Muscle of leg (tissue), 16 donors: ENCODE results near the gene TUBB4B. TPM values are rescaled to one million over a fixed set of nuclear protein-coding genes. Genes with fewer than 3 reads are reported as not detected.

Experiments used
- DNase-seq: peaks from one replicate; pipeline ENCODE4 v3.0.0; 2013
- H3K27ac ChIP-seq: one replicate; pipeline ENCODE4 v1.5.1; 2013; ENCODE audit warnings: mild to moderate bottlenecking, low read length, control low read depth
- H3K27me3 ChIP-seq: one replicate; pipeline ENCODE4 v1.6.1; 2013; ENCODE audit warnings: low read length; ENCODE audit not compliant: control insufficient read depth, insufficient read depth
- H3K36me3 ChIP-seq: one replicate; pipeline ENCODE4 v1.6.1; 2013; ENCODE audit warnings: low read length; ENCODE audit not compliant: control insufficient read depth, insufficient read depth
- H3K4me1 ChIP-seq: one replicate; pipeline ENCODE4 v1.6.1; 2013; ENCODE audit warnings: low read length; ENCODE audit not compliant: control insufficient read depth, insufficient read depth
- H3K4me3 ChIP-seq: one replicate; pipeline ENCODE4 v1.5.1; 2013; ENCODE audit warnings: low read length, control low read depth
- H3K9me3 ChIP-seq: replicated peaks from 2 replicates; pipeline ENCODE4 v1.6.1; 2013; ENCODE audit warnings: low read depth, low read length; ENCODE audit not compliant: control insufficient read depth
- WGBS: methylation state at CpG from one replicate; pipeline ENCODE4 v1.1.5; 2013; ENCODE audit warnings: missing lambda C conversion rate; ENCODE audit not compliant: insufficient coverage; 5-methylcytosine and 5-hydroxymethylcytosine counted together
- long read RNA-seq, 11 donors: transcript quantifications; one replicate each; lab custom pipeline, GENCODE V29; 2026
- polyA plus RNA-seq, 8 donors: library from polyadenylated mRNA; unstranded; fragments of 120-200 nt; gene quantifications; one replicate each; pipeline versions ENCODE4 v1.2.1 to v1.2.3, GENCODE V29; 2013; ENCODE audit warnings: inconsistent platforms in 1 of 8, low replicate concordance in 1 of 8; ENCODE audit not compliant: insufficient read length in 8 of 8, insufficient read depth in 1 of 8
- total RNA-seq: library from RNA; stranded (reverse); fragments of 120-200 nt; gene quantifications from one replicate; pipeline ENCODE4 v1.2.4, GENCODE V29; 2013

The TUBB4B gene
- total RNA-seq (97.1 TPM), polyA plus RNA-seq (100 to 1,000 TPM; 200 to 222 (median 217) TPM)
- long read RNA-seq, donor 1, transcript TUBB4B-201 (4 exons, 1,637 nt) = major isoform, 51 of 51 reads
- long read RNA-seq, donor 1, partial matches to known transcripts = 0 of 51 reads
- long read RNA-seq, donor 1, other reads (novel, unspliced or antisense) = 0 of 51 reads
- long read RNA-seq, donor 2, transcript TUBB4B-201 (4 exons, 1,637 nt) = major isoform, 8 of 8 reads
- long read RNA-seq, donor 2, partial matches to known transcripts = 0 of 8 reads
- long read RNA-seq, donor 2, other reads (novel, unspliced or antisense) = 0 of 8 reads
- long read RNA-seq, donor 3, transcript TUBB4B-201 (4 exons, 1,637 nt) = major isoform, 53 of 58 reads
- long read RNA-seq, donor 3, partial matches to known transcripts = 5 of 58 reads
- long read RNA-seq, donor 3, other reads (novel, unspliced or antisense) = 0 of 58 reads
- long read RNA-seq, donor 4, transcript TUBB4B-201 (4 exons, 1,637 nt) = major isoform, 54 of 57 reads
- long read RNA-seq, donor 4, partial matches to known transcripts = 0 of 57 reads
- long read RNA-seq, donor 4, other reads (novel, unspliced or antisense) = 0 of 57 reads
- long read RNA-seq, donor 5, transcript TUBB4B-201 (4 exons, 1,637 nt) = major isoform, 231 of 326 reads
- long read RNA-seq, donor 5, partial matches to known transcripts = 91 of 326 reads
- long read RNA-seq, donor 5, other reads (novel, unspliced or antisense) = 0 of 326 reads
- long read RNA-seq, donor 6, transcript TUBB4B-201 (4 exons, 1,637 nt) = major isoform, 225 of 240 reads
- long read RNA-seq, donor 6, partial matches to known transcripts = 11 of 240 reads
- long read RNA-seq, donor 6, other reads (novel, unspliced or antisense) = 0 of 240 reads
- long read RNA-seq, donor 7, transcript TUBB4B-201 (4 exons, 1,637 nt) = major isoform, 136 of 312 reads
- long read RNA-seq, donor 7, partial matches to known transcripts = 172 of 312 reads
- long read RNA-seq, donor 7, other reads (novel, unspliced or antisense) = 0 of 312 reads
- long read RNA-seq, donor 8, transcript TUBB4B-201 (4 exons, 1,637 nt) = major isoform, 31 of 32 reads
- long read RNA-seq, donor 8, partial matches to known transcripts = 0 of 32 reads
- long read RNA-seq, donor 8, other reads (novel, unspliced or antisense) = 0 of 32 reads
- long read RNA-seq, donor 9, transcript TUBB4B-201 (4 exons, 1,637 nt) = major isoform, 75 of 77 reads
- long read RNA-seq, donor 9, partial matches to known transcripts = 0 of 77 reads
- long read RNA-seq, donor 9, other reads (novel, unspliced or antisense) = 0 of 77 reads
- long read RNA-seq, donor 10, transcript TUBB4B-201 (4 exons, 1,637 nt) = major isoform, 90 of 90 reads
- long read RNA-seq, donor 10, partial matches to known transcripts = 0 of 90 reads
- long read RNA-seq, donor 10, other reads (novel, unspliced or antisense) = 0 of 90 reads
- long read RNA-seq, donor 11, transcript TUBB4B-201 (4 exons, 1,637 nt) = major isoform, 81 of 169 reads
- long read RNA-seq, donor 11, partial matches to known transcripts = 87 of 169 reads
- long read RNA-seq, donor 11, other reads (novel, unspliced or antisense) = 0 of 169 reads

DNA sequence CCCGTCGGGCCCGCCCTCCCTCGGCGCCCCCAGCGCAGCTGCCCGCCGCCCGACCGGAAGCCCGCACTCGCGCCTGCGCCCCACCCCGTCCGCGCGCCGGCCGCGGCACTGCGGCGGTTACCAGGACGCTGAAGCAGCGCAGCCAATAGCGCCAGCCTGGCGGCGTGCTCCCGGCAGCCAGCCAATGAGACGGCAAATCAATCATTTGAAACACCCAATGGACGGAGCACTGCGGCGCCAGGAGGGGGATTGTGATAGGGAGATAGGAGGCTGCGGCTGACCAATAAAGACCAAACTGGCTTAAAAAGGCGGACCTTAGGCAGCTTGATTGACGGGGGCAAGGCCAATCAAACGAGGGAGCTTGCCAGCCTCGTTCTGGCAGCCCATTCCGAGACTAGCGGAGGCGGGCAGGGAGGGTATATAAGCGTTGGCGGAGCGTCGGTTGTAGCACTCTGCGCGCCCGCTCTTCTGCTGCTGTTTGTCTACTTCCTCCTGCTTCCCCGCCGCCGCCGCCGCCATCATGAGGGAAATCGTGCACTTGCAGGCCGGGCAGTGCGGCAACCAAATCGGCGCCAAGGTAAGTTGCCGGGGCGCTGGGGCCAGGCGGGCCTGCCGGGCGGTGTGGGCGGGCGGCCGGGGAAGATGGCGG, at the start of gene TUBB4B:
Gene TUBB4B (plus strand): TSS at position 447 of the 649 bp plus-strand sequence. CDS start 74 bp downstream, at position 521.
- 0% methylated on average over 63 of the region's 67 CpGs for WGBS
- H3K9me3 ChIP-seq = no peaks in the 10 kb centered on the region
- H3K36me3 ChIP-seq = peaks cover 25% of the 10 kb centered on the region
- peaks cover 72% of the 10 kb centered on the region for H3K4me1 ChIP-seq
- H3K27ac ChIP-seq = peak within 1 kb of the TSS; percentile 98
- H3K4me3 ChIP-seq = peak within 1 kb of the TSS; percentile 72
- H3K27me3 ChIP-seq = no peaks in the 10 kb centered on the region
- DNase-seq = peak; percentile 100

- Histone ChIP-seq H3K4me3 (no peak overlapping the region), H3K9me3 (no peaks in the 10 kb centered on the region), H3K27me3 (no peaks in the 10 kb centered on the region), H3K4me1 (peaks cover 49% of the 10 kb centered on the region), H3K36me3 (peaks cover 37% of the 10 kb centered on the region), H3K27ac (no peak overlapping the region)
- WGBS = 71% methylated on average over 10 of the region's 22 CpGs
- no peak for DNase-seq
Measured at GRCh38 chr9:137191691-137192447, 49.2 kb upstream of the TUBB4B start.

DNA sequence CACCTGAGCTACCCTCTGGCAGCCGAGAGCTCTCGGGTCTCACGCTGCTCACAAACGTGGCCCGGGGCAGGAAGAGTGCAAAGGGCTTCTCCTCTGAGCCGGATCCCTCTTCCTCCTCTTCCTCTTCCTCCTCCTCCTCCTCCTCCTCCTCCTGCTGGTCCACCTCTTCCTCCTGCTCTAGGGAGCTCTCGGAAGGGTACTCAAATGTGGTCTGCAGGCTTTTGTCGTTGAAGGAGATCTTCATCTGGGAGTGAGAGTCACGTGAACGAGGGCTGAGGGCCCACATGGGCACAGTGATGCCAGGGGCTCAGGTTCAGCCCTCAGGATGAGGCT, 48.7 kb upstream of the TUBB4B start:
- peaks cover 46% of the 10 kb centered on the region for H3K4me1 ChIP-seq

DNA sequence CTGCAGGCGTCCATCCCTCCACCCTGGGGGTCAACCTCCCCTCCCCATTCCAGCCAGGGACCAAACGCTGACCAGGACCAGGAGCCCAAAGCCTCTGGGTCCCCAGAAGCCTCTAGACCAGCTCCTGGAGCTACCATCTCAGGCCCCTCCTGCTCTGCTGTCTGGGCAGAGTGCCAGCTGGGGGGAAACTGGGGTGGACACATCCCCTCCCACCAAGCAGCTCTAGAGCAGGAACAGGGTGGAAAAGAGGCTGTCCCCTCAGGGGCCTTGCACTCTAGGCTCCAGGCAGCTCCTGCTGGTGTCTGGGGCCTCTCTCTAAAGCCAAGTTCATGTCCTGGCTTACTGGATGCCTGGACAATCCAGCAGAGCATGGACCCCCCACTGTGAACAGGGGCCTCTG, 48.2 kb upstream of the TUBB4B start:
- Histone ChIP-seq H3K27ac (no peak overlapping the region), H3K36me3 (peaks cover 33% of the 10 kb centered on the region), H3K4me1 (peaks cover 46% of the 10 kb centered on the region), H3K9me3 (no peaks in the 10 kb centered on the region), H3K4me3 (no peak overlapping the region), H3K27me3 (no peaks in the 10 kb centered on the region)
- WGBS = no CpG with 5 or more reads among the region's 2 CpGs
- no peak for DNase-seq

More for the DNA sequence above, 48.7 kb upstream of the TUBB4B start:
- 83% methylated on average over 6 of the region's 10 CpGs for WGBS
- Histone ChIP-seq H3K27ac (no peak overlapping the region), H3K9me3 (no peaks in the 10 kb centered on the region), H3K36me3 (peaks cover 33% of the 10 kb centered on the region), H3K4me3 (no peak overlapping the region), H3K27me3 (no peaks in the 10 kb centered on the region)
- DNase-seq = no peak

DNA sequence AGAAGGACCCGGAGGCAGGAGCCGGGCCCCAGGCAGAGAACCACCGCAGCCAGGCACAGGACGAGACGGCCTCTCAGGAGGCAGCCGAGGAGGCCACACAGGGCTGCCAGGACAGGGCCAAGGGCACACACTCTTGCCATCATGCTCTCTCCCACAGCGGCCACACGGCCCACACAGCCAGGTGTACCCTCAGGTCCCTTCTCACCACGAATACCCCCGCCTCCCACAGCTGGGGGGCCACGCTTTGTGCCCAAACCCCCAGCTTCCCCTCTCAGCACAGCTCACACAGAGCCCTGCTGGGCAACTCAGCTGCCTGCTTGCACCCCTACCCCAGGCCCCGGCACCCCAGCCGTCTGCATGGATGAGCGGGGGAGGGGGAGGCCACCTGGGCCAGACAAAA, 47.3 kb upstream of the TUBB4B start:
- DNase-seq = no peak
- H3K9me3 ChIP-seq = no peaks in the 10 kb centered on the region
- no peaks in the 10 kb centered on the region for H3K27me3 ChIP-seq
- 74% methylated on average over 11 of the region's 14 CpGs for WGBS
- H3K27ac ChIP-seq = no peak overlapping the region
- no peak overlapping the region for H3K4me3 ChIP-seq
- H3K36me3 ChIP-seq = peaks cover 33% of the 10 kb centered on the region
- H3K4me1 ChIP-seq = peaks cover 52% of the 10 kb centered on the region

GRCh38 chr9:137194388-137194787, 46.7 kb upstream of the TUBB4B start:
- no peak for DNase-seq
- Histone ChIP-seq H3K9me3 (no peaks in the 10 kb centered on the region), H3K36me3 (peaks cover 33% of the 10 kb centered on the region), H3K27me3 (no peaks in the 10 kb centered on the region), H3K4me1 (peaks cover 54% of the 10 kb centered on the region), H3K4me3 (no peak overlapping the region), H3K27ac (no peak overlapping the region)
- WGBS = 62% methylated on average over 16 of the region's 16 CpGs

DNA sequence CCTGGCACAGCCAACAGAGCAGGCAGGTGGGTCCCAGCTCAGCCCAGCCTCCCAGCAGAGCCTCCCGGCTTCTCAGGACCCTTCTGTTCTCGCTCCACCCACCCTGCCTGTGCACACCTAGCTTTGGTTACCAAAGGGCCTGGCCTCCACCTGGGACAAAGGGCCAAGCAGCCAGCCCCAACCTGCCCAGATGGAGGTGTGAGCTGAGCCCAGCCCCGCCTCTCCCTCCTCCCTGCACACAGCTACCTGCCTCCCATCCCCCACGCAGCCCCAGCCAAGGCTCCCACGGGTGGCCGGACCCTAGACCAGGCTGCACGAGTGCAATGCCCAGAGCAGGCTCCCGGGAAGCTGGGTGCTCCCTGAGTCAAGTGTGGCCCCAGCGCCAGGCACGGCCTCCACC, 46.2 kb upstream of the TUBB4B start:
- Histone ChIP-seq H3K4me3 (no peak overlapping the region), H3K27me3 (no peaks in the 10 kb centered on the region), H3K27ac (no peak overlapping the region), H3K36me3 (peaks cover 30% of the 10 kb centered on the region), H3K4me1 (peaks cover 52% of the 10 kb centered on the region), H3K9me3 (no peaks in the 10 kb centered on the region)
- DNase-seq = no peak
- 77% methylated on average over 6 of the region's 10 CpGs for WGBS

DNA sequence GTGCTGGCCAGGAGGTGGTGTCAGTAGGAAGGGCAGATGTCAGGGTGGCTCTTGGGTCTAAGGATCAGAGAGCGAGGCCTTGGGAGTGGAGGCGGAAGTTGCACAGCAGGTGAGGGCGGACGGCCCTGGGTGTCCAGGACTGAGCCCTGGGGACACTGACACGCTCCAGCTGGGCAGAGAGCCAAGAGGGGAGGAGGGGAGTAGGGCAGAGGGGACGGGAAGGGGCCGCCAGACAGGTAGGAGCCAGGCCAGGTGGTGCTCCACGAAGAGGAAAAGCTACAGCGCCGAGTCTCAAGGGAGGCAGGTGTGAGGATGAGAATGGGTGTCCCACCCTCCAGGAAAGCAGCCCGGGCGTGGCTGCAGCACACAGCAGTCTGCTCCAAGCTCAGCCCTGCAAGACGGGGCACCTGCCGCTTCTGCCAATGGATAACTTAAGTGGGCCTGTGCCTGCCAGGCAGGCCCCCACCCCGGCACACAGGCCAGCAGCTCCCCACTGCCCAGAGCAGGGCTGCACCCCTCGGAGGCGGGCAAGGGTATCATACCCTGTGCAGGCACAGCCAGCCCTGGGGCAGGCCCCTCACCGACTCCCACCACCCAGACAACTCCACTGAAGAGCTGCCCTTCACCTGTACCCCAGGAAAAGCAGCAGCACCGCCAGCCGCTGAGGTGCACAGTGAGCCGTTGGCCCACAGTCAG, 45.4 kb upstream of the TUBB4B start:
- WGBS = 78% methylated on average over 21 of the region's 21 CpGs
- DNase-seq = no peak
- H3K27me3 ChIP-seq = no peaks in the 10 kb centered on the region
- peaks cover 22% of the 10 kb centered on the region for H3K36me3 ChIP-seq
- peaks cover 44% of the 10 kb centered on the region for H3K4me1 ChIP-seq
- H3K9me3 ChIP-seq = no peaks in the 10 kb centered on the region
- H3K27ac ChIP-seq = no peak overlapping the region
- H3K4me3 ChIP-seq = no peak overlapping the region
